Measurements from ENCODE around the gene IL12RB1.

Gene IL12RB1

DNA sequence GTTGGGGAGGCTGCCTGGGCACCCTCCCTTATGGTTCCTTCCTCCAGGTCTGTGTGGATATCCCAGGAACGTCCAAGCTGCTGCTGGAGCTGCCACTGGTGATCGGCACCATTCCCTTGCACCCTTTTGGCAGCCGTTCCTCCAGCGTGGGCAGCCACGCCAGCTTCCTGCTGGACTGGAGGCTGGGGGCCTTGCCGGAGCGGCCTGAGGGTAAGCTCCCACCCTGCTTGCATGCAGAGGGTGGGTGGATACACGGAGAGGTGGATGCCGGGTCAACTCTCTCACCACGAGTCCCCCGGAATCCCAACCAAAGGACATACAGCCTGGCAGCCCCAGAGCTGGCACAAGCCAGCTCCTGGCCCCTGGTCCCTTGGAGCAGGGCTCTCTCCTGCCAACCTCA is 76.6 kb downstream of the IL12RB1 start:
- DNase-seq (ENCODE audit: low read depth in 1 of 2, low spot score in 1 of 2), result no peak

GRCh38 chr19:18009412-18010066 is 77.2 kb downstream of the IL12RB1 start:
- DNase-seq (ENCODE audit: low read depth in 1 of 2, low spot score in 1 of 2), result no peak
